Left ventricle myocardium inferior (tissue), 1 donor: ENCODE measurements around the gene RTKN. TPM values are rescaled to one million over a fixed set of nuclear protein-coding genes. Genes with fewer than 3 reads are reported as not detected.

ENCODE experiments used
- DNase-seq: peaks from one replicate; pipeline ENCODE4 v3.0.0-alpha.2; 2020
- H3K27ac ChIP-seq: fragments of 200-600 bp; replicated peaks from 2 replicates; pipeline ENCODE4 v1.8.0; 2021
- H3K27me3 ChIP-seq: fragments of 200-600 bp; 2 replicates; pipeline ENCODE4 v1.8.0; 2021; ENCODE audit warnings: low read depth
- H3K36me3 ChIP-seq: fragments of 200-600 bp; 2 replicates; pipeline ENCODE4 v1.8.0; 2021
- H3K4me1 ChIP-seq: fragments of 200-600 bp; 2 replicates; pipeline ENCODE4 v1.8.0; 2021
- H3K4me3 ChIP-seq: fragments of 200-600 bp; 2 replicates; pipeline ENCODE4 v1.8.0; 2021; ENCODE audit warnings: mild to moderate bottlenecking, moderate library complexity
- H3K9me3 ChIP-seq: fragments of 200-600 bp; replicated peaks from 2 replicates; pipeline ENCODE4 v1.8.0; 2021
- intact Hi-C: fragments of 100-400 bp; cut with micrococcal nuclease; formaldehyde crosslinking; loops from one replicate; pipeline ENCODE4 v1.11.0; 2022
- total RNA-seq: library from RNA; stranded (reverse); fragmentation: NEBNext Ultra II Directional; extraction: Animal tissue kit (Norgen Biotek cat#: 25700); gene quantifications from one replicate; pipeline ENCODE4 v1.2.1, GENCODE V29; 2021
- TF ChIP-seq, protein P1 (sequence below): fragments of 200-600 bp; IDR thresholded peaks from 2 replicates; pipeline ENCODE4 v1.8.0; 2021; ENCODE audit warnings: antibody characterized with exemption, mild to moderate bottlenecking, borderline replicate concordance
- donor health status: DM: no; HTN: yes; CAD: no; lungs with severe emphysema.

The RTKN gene
- total RNA-seq, 1 donor from 2014 or later, result 14.0 TPM

DNA sequence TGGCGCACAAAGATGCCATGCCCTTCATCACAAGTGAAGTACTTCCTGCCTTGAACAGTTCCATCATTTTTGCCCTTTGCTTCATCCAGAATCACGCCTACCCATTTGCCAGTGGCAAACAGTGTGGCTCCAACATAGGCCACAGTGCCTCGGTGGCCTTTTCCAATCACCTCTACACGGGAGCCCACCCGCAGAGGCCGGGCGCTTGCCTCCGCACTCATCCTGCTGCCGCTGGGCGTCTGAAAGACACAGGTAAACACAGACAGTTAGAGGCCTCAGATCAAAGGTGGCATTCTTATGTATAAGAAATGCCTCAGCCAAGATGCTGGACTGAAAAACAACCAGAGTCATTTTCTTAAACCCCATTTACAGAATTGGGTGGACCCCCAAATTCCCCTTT is 63.7 kb downstream of the RTKN start:
- intact Hi-C loops, result no loop called here
- Histone ChIP-seq H3K4me1 (peaks cover 80% of the 10 kb centered on the region), H3K9me3 (no peaks in the 10 kb centered on the region), H3K27me3 (no peaks in the 10 kb centered on the region), H3K27ac (no peak overlapping the region), H3K4me3 (no peak overlapping the region), H3K36me3 (peaks cover 26% of the 10 kb centered on the region)
- DNase-seq, result no peak
- TF ChIP-seq, protein P1, sequence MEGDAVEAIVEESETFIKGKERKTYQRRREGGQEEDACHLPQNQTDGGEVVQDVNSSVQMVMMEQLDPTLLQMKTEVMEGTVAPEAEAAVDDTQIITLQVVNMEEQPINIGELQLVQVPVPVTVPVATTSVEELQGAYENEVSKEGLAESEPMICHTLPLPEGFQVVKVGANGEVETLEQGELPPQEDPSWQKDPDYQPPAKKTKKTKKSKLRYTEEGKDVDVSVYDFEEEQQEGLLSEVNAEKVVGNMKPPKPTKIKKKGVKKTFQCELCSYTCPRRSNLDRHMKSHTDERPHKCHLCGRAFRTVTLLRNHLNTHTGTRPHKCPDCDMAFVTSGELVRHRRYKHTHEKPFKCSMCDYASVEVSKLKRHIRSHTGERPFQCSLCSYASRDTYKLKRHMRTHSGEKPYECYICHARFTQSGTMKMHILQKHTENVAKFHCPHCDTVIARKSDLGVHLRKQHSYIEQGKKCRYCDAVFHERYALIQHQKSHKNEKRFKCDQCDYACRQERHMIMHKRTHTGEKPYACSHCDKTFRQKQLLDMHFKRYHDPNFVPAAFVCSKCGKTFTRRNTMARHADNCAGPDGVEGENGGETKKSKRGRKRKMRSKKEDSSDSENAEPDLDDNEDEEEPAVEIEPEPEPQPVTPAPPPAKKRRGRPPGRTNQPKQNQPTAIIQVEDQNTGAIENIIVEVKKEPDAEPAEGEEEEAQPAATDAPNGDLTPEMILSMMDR, result no peak

DNA sequence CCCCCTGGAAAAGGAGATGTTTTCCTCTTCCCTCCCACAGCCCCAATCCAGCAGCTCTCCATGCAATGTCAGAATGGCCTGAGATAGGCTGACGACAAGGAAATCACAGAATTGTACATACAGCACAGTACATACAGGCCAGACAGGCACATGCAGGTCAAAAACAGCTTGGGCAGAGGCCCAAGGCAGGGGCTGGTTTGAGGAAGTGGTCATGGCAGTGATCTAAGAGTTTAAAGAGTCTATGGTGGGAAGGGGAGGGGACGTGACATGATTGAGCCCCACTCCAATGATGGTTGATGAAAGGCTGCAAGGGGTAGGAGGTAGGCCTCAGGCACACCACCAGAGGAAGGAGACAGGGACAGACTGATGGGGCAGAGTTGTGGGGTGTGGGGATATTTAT is 65.9 kb downstream of the RTKN start:
- no peak overlapping the region for H3K27ac ChIP-seq
- peaks cover 42% of the 10 kb centered on the region for H3K36me3 ChIP-seq
- no peaks in the 10 kb centered on the region for H3K9me3 ChIP-seq

More for the DNA sequence above, 65.9 kb downstream of the RTKN start:
- Histone ChIP-seq H3K4me1 (peaks cover 75% of the 10 kb centered on the region), H3K27me3 (no peaks in the 10 kb centered on the region), H3K4me3 (no peak overlapping the region)
- DNase-seq, result no peak
- TF ChIP-seq, protein P1, result no peak
- intact Hi-C loops, result no loop called here

Other genes starting within 250 kb of the RTKN start
- gene MTHFD2, start 243.3 kb downstream of the RTKN start, total RNA-seq, result 17.8 TPM
- 2.3 TPM for gene SLC4A5, start 98.5 kb downstream of the RTKN start, total RNA-seq
- 201 TPM for gene DCTN1, start 61.6 kb downstream of the RTKN start, total RNA-seq
- 0.82 TPM for gene C2orf81, start 20.3 kb downstream of the RTKN start, total RNA-seq
- 2.9 TPM for gene WDR54, start 20.2 kb downstream of the RTKN start, total RNA-seq
- gene INO80B, start 13.2 kb upstream of the RTKN start, total RNA-seq, result 19.3 TPM
- gene WBP1, start 16.5 kb upstream of the RTKN start, total RNA-seq, result 46.1 TPM
- gene MOGS, start 23.4 kb upstream of the RTKN start, total RNA-seq, result 19.5 TPM
- 176 TPM for gene MRPL53, start 30.7 kb upstream of the RTKN start, total RNA-seq
- gene CCDC142, start 41.1 kb upstream of the RTKN start, total RNA-seq, result 5.6 TPM
- gene TTC31, start 41.1 kb upstream of the RTKN start, total RNA-seq, result 9.5 TPM
- 0.25 TPM for gene LBX2, start 57.7 kb upstream of the RTKN start, total RNA-seq
- 20.2 TPM for gene PCGF1, start 65.8 kb upstream of the RTKN start, total RNA-seq
- gene TLX2, start 72.5 kb upstream of the RTKN start, total RNA-seq, result not detected
- 0.11 TPM for gene DQX1, start 84.3 kb upstream of the RTKN start, total RNA-seq
- gene AUP1, start 87.8 kb upstream of the RTKN start, total RNA-seq, result 46.9 TPM
- 26.6 TPM for gene HTRA2, start 88.0 kb upstream of the RTKN start, total RNA-seq
- 4.7 TPM for gene LOXL3, start 112.0 kb upstream of the RTKN start, total RNA-seq
- 4.1 TPM for gene DOK1, start 112.8 kb upstream of the RTKN start, total RNA-seq
- gene M1AP, start 206.4 kb upstream of the RTKN start, total RNA-seq, result not detected
- gene SEMA4F, start 212.3 kb upstream of the RTKN start, total RNA-seq, result 2.9 TPM